GM12874 (cell line): ENCODE data around the gene CABP4.

Experiments
- CTCF ChIP-seq: IDR thresholded peaks from 2 replicates; pipeline ENCODE4 v1.5.1; 2011; ENCODE audit warnings: low read depth, mild to moderate bottlenecking, control low read depth, low read length, moderate library complexity; ENCODE audit not compliant: insufficient read depth

Gene CABP4

DNA sequence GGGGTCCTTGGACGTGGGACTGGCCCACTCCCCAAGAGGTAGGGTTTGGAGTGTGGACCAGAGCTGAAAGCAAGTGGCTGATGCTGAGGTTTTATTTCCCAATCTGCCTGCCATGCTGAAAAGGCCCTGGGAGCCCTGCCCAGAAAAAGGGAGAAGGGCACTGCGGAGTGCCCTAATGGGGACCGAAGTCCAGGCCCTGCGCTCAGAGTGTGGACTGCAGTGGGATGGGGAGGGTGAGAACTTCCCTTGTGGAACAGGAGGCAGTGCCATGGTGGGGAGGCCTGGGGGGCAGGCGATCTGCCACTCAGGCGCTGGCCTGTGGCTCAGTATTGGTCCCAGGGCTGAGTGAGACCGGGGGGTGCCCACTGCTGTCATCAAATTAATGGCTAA, 6.9 kb upstream of the CABP4 start:
- TF ChIP-seq CTCF = no peak

GRCh38 chr11:67449116-67449844, 5.9 kb upstream of the CABP4 start:
- no peak for TF ChIP-seq CTCF

GRCh38 chr11:67450796-67451657, 4.1 kb upstream of the CABP4 start:
- TF ChIP-seq CTCF = no peak

DNA sequence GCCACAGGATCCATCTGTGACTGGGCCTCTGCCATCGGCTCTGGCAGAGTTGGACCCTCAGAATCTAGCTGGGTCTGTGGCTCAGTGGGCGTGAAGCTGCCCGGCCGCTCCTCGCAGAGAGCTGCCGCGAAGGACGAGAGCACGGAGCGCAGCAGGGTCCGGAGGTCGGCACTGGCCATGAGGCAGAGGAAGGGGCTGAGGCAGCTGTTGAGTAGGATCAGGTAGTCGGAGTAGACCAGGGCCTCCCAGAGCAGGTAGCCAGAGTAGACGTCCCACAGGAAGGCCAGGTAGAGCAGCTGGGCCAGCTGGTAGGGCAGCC, 3.5 kb upstream of the CABP4 start:
- TF ChIP-seq CTCF = no peak

GRCh38 chr11:67452141-67452952, 2.8 kb upstream of the CABP4 start, which contains the start of gene GPR152:
GPR152 (minus strand) TSS chr11:67452729; CDS start chr11:67452724, 5 bp downstream.
- TF ChIP-seq CTCF = no peak

GRCh38 chr11:67453816-67454732, 1.1 kb upstream of the CABP4 start:
- no peak for TF ChIP-seq CTCF
